ENCODE data around the gene LIPK. TPM values are rescaled to one million over a fixed set of nuclear protein-coding genes. Genes with fewer than 3 reads are reported as not detected.
"Not testable (repeated sequence)": the region's sequence is repeated elsewhere in the genome, so short reads cannot be mapped to it uniquely, and the experiment has no call there.

The LIPK gene
- total RNA-seq, 1 donor from 2014 or later: not detected

- Mint-ChIP-seq H3K27me3 (ENCODE audit: insufficient read depth) (peaks cover 23% of the 10 kb centered on the region), H3K4me1 (ENCODE audit: low read depth) (no peaks in the 10 kb centered on the region), H3K36me3 (ENCODE audit: low read depth) (no peaks in the 10 kb centered on the region), H3K9me3 (no peaks in the 10 kb centered on the region), H3K27ac (no peak overlapping the region), H3K4me3 (no peak overlapping the region)
- intact Hi-C loops (cut with micrococcal nuclease): no loop called here
- DNase-seq (ENCODE audit: low spot score): no peak
These were observed 23.6 kb upstream of the LIPK start for GRCh38 chr10:88682491-88682890.

GRCh38 chr10:88687853-88688467, 18.1 kb upstream of the LIPK start:
- Mint-ChIP-seq H3K4me1 (ENCODE audit: low read depth) (no peaks in the 10 kb centered on the region), H3K4me3 (no peak overlapping the region), H3K27ac (no peak overlapping the region), H3K27me3 (ENCODE audit: insufficient read depth) (peaks cover 39% of the 10 kb centered on the region), H3K9me3 (no peaks in the 10 kb centered on the region), H3K36me3 (ENCODE audit: low read depth) (no peaks in the 10 kb centered on the region)
- no peak for DNase-seq (ENCODE audit: low spot score)
- intact Hi-C loops (cut with micrococcal nuclease): loop anchor here (1.0 to 2.0 kb wide), 3 partner anchors 122 to 244 kb away; no protein-coding TSS in a partner anchor

DNA sequence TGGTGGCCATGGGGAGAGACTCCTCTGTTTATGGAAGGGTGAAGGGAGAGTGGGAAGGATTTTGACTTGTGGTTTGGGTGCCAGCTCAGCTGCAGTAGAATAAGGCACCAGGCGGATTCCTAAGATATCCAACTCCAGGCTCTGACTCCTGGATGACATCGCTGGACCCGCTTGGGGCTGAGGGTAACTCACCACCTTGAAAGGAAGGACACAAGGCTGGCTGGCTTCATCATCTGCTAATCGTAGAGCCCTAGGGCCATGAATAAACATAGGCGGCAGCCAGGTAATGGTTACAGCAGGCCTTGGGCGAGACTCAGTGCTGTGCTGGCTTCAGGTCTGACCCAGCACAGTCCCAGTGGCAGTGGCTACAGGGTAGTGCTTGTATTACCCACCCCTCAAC, 16.7 kb upstream of the LIPK start:
- no peak for DNase-seq (ENCODE audit: low spot score)
- Mint-ChIP-seq H3K9me3 (no peaks in the 10 kb centered on the region), H3K27ac (no peak overlapping the region), H3K27me3 (ENCODE audit: insufficient read depth) (peaks cover 43% of the 10 kb centered on the region), H3K4me1 (ENCODE audit: low read depth) (no peaks in the 10 kb centered on the region), H3K36me3 (ENCODE audit: low read depth) (no peaks in the 10 kb centered on the region), H3K4me3 (no peak overlapping the region)
- intact Hi-C loops (cut with micrococcal nuclease): no loop called here

GRCh38 chr10:88693392-88694020, 12.5 kb upstream of the LIPK start:
- Mint-ChIP-seq H3K36me3 (ENCODE audit: low read depth) (no peaks in the 10 kb centered on the region), H3K9me3 (no peaks in the 10 kb centered on the region), H3K4me3 (no peak overlapping the region), H3K27me3 (ENCODE audit: insufficient read depth) (peaks cover 41% of the 10 kb centered on the region), H3K4me1 (ENCODE audit: low read depth) (no peaks in the 10 kb centered on the region), H3K27ac (no peak overlapping the region)
- no peak for DNase-seq (ENCODE audit: low spot score)
- intact Hi-C loops (cut with micrococcal nuclease): no loop called here

GRCh38 chr10:88702848-88703597, 3.0 kb upstream of the LIPK start:
- Mint-ChIP-seq H3K4me3 (no peak overlapping the region), H3K9me3 (no peaks in the 10 kb centered on the region), H3K27ac (no peak overlapping the region), H3K4me1 (ENCODE audit: low read depth) (peaks cover 17% of the 10 kb centered on the region), H3K27me3 (ENCODE audit: insufficient read depth) (peaks cover 21% of the 10 kb centered on the region), H3K36me3 (ENCODE audit: low read depth) (no peaks in the 10 kb centered on the region)
- intact Hi-C loops (cut with micrococcal nuclease): no loop called here
- DNase-seq (ENCODE audit: low spot score): no peak

DNA sequence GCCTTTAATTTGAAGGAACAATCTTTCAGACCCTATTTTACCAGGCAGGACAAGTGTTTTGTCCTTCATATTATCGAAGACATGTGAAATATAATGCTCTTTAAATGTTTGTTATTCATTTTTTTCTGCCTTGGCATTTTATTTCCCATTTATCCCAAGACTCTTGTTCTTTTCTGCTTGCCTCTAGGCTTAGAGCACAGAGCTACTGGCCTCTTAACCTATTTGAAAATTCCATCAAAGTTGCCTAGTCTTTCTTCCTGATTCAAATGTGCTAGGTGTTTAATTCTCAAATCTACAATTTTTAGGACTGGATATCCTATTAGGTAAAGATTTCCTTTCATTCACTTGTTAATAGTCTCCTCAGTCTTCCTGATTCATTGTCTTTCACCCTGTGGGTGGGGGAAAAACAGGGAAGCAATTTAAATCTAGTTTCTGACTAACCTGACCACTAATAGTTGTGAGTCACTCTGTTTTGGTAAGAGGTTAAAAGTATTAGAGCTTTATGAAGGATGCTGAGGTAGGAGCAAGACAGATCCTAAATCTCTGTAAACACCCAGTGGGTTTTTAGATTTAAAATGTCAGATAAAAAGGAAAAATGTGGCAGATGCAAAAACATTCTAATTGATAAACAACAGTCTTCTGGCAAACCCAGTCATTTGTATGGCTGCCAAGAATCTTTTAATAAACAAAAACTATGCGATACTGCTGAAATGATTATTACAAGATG, 1.5 kb downstream of the LIPK start:
- Mint-ChIP-seq H3K27ac (no peak overlapping the region), H3K9me3 (no peaks in the 10 kb centered on the region), H3K36me3 (ENCODE audit: low read depth) (no peaks in the 10 kb centered on the region), H3K4me1 (ENCODE audit: low read depth) (peaks cover 17% of the 10 kb centered on the region), H3K27me3 (ENCODE audit: insufficient read depth) (peaks cover 27% of the 10 kb centered on the region), H3K4me3 (no peak overlapping the region)
- DNase-seq (ENCODE audit: low spot score): no peak
- intact Hi-C loops (cut with micrococcal nuclease): loop anchor here (5.0 kb wide), 1 partner anchor 85 kb away; no protein-coding TSS in a partner anchor

- H3K27me3 Mint-ChIP-seq (ENCODE audit: insufficient read depth): peaks cover 29% of the 10 kb centered on the region
- not testable (repeated sequence) for H3K36me3 Mint-ChIP-seq (ENCODE audit: low read depth); H3K4me3 Mint-ChIP-seq; H3K4me1 Mint-ChIP-seq (ENCODE audit: low read depth); DNase-seq (ENCODE audit: low spot score); H3K27ac Mint-ChIP-seq; H3K9me3 Mint-ChIP-seq
- intact Hi-C loops (cut with micrococcal nuclease): loop anchor here (5.0 kb wide), 1 partner anchor 83 kb away; no protein-coding TSS in a partner anchor
These were observed 3.3 kb downstream of the LIPK start for GRCh38 chr10:88709361-88709760.

DNA sequence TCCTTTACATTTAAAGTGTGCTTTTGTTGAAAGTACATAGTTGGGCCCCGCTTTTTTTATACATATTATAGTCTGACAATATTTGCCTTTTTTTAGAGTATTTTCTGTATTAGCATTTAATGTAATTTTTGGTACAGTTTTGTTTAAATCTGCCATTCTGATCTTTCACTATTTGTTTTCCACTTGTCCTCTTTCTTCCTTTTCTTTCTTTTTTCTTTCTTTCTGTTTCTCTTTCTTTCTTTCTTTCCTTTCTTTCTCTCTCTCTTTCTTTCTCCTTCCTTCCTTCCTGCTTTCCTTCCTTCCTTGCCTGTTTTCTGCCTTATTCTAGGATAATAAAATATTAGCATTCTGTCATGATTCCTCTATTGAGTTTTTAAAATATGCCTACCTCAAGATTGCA, 9.5 kb downstream of the LIPK start:
- Mint-ChIP-seq H3K9me3 (no peaks in the 10 kb centered on the region), H3K4me1 (ENCODE audit: low read depth) (no peaks in the 10 kb centered on the region), H3K36me3 (ENCODE audit: low read depth) (no peaks in the 10 kb centered on the region), H3K27me3 (ENCODE audit: insufficient read depth) (peaks cover 17% of the 10 kb centered on the region), H3K27ac (no peak overlapping the region), H3K4me3 (no peak overlapping the region)
- intact Hi-C loops (cut with micrococcal nuclease): no loop called here
- no peak for DNase-seq (ENCODE audit: low spot score)

DNA sequence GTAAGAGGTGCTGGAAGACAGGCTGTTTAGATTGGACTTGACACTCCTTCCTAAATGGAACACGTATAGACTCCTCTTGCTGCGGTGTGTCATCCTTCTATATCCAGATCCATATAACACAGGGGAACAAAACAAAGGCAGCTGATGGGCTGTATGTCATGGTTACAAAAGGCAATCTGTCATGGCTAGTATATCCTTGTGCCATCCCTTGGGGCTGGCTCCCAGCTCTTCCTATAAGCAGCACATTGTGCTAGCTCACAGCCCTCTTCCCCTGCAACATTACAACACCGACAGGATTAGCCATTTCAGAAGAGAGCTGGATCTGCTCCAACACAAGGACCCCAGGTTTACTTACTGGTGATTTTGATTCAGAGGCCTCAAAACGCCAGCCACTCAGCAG, 15.3 kb downstream of the LIPK start:
- H3K27ac Mint-ChIP-seq: no peak overlapping the region
- intact Hi-C loops (cut with micrococcal nuclease): no loop called here
- DNase-seq (ENCODE audit: low spot score): no peak
- no peaks in the 10 kb centered on the region for H3K36me3 Mint-ChIP-seq (ENCODE audit: low read depth)
- no peak overlapping the region for H3K4me3 Mint-ChIP-seq
- H3K27me3 Mint-ChIP-seq (ENCODE audit: insufficient read depth): peaks cover 30% of the 10 kb centered on the region
- H3K4me1 Mint-ChIP-seq (ENCODE audit: low read depth): peaks cover 9% of the 10 kb centered on the region
- no peaks in the 10 kb centered on the region for H3K9me3 Mint-ChIP-seq

DNA sequence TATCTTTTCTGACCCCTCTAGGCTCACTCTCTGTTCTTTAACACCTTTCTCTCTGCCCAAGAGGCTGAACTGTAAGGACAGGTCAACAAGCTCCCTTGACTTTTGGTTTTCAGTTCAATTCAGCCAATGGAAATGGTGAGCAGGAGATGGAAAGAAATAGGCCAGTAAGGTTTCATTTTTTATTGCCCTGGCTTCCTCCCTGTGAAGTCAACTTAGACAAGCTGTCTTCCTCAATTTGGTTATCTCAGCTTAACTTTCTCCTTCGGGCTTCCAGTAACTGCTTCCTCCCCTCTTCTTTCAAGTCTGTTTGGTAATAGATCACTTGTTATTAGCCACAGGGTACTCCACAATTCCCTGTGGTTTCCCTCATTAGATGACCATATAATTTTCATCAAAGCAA, 19.7 kb downstream of the LIPK start:
- intact Hi-C loops (cut with micrococcal nuclease): no loop called here
- Mint-ChIP-seq H3K36me3 (ENCODE audit: low read depth) (no peaks in the 10 kb centered on the region), H3K4me3 (no peak overlapping the region), H3K27ac (peak overlapping the region; percentile 21), H3K9me3 (no peaks in the 10 kb centered on the region), H3K27me3 (ENCODE audit: insufficient read depth) (peaks cover 20% of the 10 kb centered on the region), H3K4me1 (ENCODE audit: low read depth) (peaks cover 9% of the 10 kb centered on the region)
- no peak for DNase-seq (ENCODE audit: low spot score)

GRCh38 chr10:88728107-88728763, 22.2 kb downstream of the LIPK start:
- intact Hi-C loops (cut with micrococcal nuclease): loop anchor here (1.0 kb wide), 1 partner anchor 82 kb away; no protein-coding TSS in a partner anchor
- H3K27ac Mint-ChIP-seq: no peak overlapping the region
- no peaks in the 10 kb centered on the region for H3K36me3 Mint-ChIP-seq (ENCODE audit: low read depth)
- no peak overlapping the region for H3K4me3 Mint-ChIP-seq
- DNase-seq (ENCODE audit: low spot score): peak; percentile 27
- H3K4me1 Mint-ChIP-seq (ENCODE audit: low read depth): peaks cover 9% of the 10 kb centered on the region
- no peaks in the 10 kb centered on the region for H3K9me3 Mint-ChIP-seq
- peaks cover 16% of the 10 kb centered on the region for H3K27me3 Mint-ChIP-seq (ENCODE audit: insufficient read depth)

GRCh38 chr10:88730864-88731263, 24.8 kb downstream of the LIPK start:
- DNase-seq (ENCODE audit: low spot score): no peak
- H3K4me1 Mint-ChIP-seq (ENCODE audit: low read depth): peaks cover 4% of the 10 kb centered on the region
- peaks cover 10% of the 10 kb centered on the region for H3K27me3 Mint-ChIP-seq (ENCODE audit: insufficient read depth)
- H3K4me3 Mint-ChIP-seq: no peak overlapping the region
- H3K9me3 Mint-ChIP-seq: no peaks in the 10 kb centered on the region
- H3K36me3 Mint-ChIP-seq (ENCODE audit: low read depth): no peaks in the 10 kb centered on the region
- no peak overlapping the region for H3K27ac Mint-ChIP-seq
- intact Hi-C loops (cut with micrococcal nuclease): no loop called here
